Panc1 (cell line): Measurements from ENCODE around the gene MAGEL2. TPM values are rescaled to one million over a fixed set of nuclear protein-coding genes. Genes with fewer than 3 reads are reported as not detected.
"Not testable (repeated sequence)": the region's sequence is repeated elsewhere in the genome, so short reads cannot be mapped to it uniquely, and the experiment has no call there.

ENCODE experiments used
- ATAC-seq: fragments of 200-7000 bp; cut with Tn5 transposase; 2 replicates; pipeline ENCODE4 v1.9.1; 2020; ENCODE audit warnings: mild to moderate bottlenecking, moderate library complexity
- BruUV-seq: library from RNA; stranded (reverse); fragments of 400-500 nt; replicated peaks from 2 replicates; lab custom pipeline; 2021; lab: Mats Ljungman, UMichigan
- CTCF ChIA-PET: fragments of 300-600 bp; sonication (Branson Sonifier 250); formaldehyde crosslinking; loops from one replicate; lab custom pipeline; 2022; ENCODE audit warnings: antibody characterized with exemption; lab: Charles Lee
- POLR2A ChIA-PET: fragments of 300-600 bp; sonication (Branson Sonifier 250); formaldehyde crosslinking; loops from one replicate; lab custom pipeline; 2022; ENCODE audit warnings: antibody characterized with exemption; lab: Charles Lee
- DNase-seq: peaks from one replicate; pipeline ENCODE4 v3.0.0-alpha.2; 2010; ENCODE audit warnings: low read depth, low spot score
- H3K27ac ChIP-seq: 2 replicates; pipeline ENCODE4 v1.5.1; 2011; ENCODE audit warnings: mild to moderate bottlenecking, low read length, inconsistent platforms
- H3K27me3 ChIP-seq: fragments of 200-500 bp; sonication (Bioruptor generic); 2 replicates; pipeline ENCODE4 v1.6.0; 2014; ENCODE audit warnings: low read length, inconsistent platforms; ENCODE audit not compliant: control insufficient read depth, insufficient read depth
- H3K36me3 ChIP-seq: fragments of 200-500 bp; sonication (Bioruptor generic); 2 replicates; pipeline ENCODE4 v1.5.1; 2014; ENCODE audit warnings: inconsistent platforms, mild to moderate bottlenecking, low read length, moderate library complexity; ENCODE audit not compliant: control insufficient read depth, insufficient read depth
- H3K4me1 ChIP-seq: 2 replicates; pipeline ENCODE4 v1.5.1; 2011; ENCODE audit warnings: inconsistent platforms, mild to moderate bottlenecking, low read length, moderate library complexity; ENCODE audit not compliant: control insufficient read depth, insufficient read depth
- H3K4me3 ChIP-seq, 2 experiments: 2 replicates each; pipeline ENCODE4 v1.5.1; 2011 to 2012; ENCODE audit warnings: low read depth in 2 of 2, low read length in 2 of 2, mild to moderate bottlenecking in 2 of 2, inconsistent platforms in 1 of 2, moderate library complexity in 1 of 2
- H3K9me3 ChIP-seq: fragments of 200-500 bp; sonication (Bioruptor generic); 2 replicates; pipeline ENCODE4 v1.5.1; 2014; ENCODE audit warnings: low read depth, mild to moderate bottlenecking, inconsistent platforms, low read length, moderate library complexity; ENCODE audit not compliant: control insufficient read depth, insufficient read depth
- CTCF ChIP-seq: fragments of 450-650 bp; IDR thresholded peaks from 2 replicates; pipeline ENCODE4 v1.5.1; 2017; ENCODE audit warnings: mild to moderate bottlenecking
- POLR2AphosphoS5 ChIP-seq: IDR thresholded peaks from 2 replicates; pipeline ENCODE4 v1.6.1; 2012; ENCODE audit warnings: mild to moderate bottlenecking, low read depth, low read length, moderate library complexity
- REST ChIP-seq, 2 experiments: IDR thresholded peaks; 2 replicates each; pipeline ENCODE4 v1.6.1; 2011 to 2012; ENCODE audit warnings: low read depth in 2 of 2, control low read depth in 1 of 2, low read length in 1 of 2, mild to moderate bottlenecking in 1 of 2, moderate library complexity in 1 of 2; ENCODE audit not compliant: insufficient read depth in 1 of 2
- SIN3A ChIP-seq: IDR thresholded peaks from 2 replicates; pipeline ENCODE4 v1.6.1; 2012; ENCODE audit warnings: low read depth, mild to moderate bottlenecking, low read length, moderate library complexity, borderline replicate concordance; ENCODE audit not compliant: insufficient read depth
- TCF7L2 ChIP-seq: IDR thresholded peaks from 2 replicates; pipeline ENCODE4 v1.6.1; 2011; ENCODE audit warnings: mild to moderate bottlenecking, low read depth, low read length, inconsistent platforms
- in situ Hi-C: cut with HindIII; loops from 2 replicates; pipeline ENCODE4 v1.10.0; 2016; ENCODE audit warnings: low sequenced_read_pairs, low pct_unique_long_range_greater_than_20kb
- intact Hi-C: fragments of 100-400 bp; cut with micrococcal nuclease; formaldehyde crosslinking; loops from one replicate; pipeline ENCODE4 v1.10.0; 2022; ENCODE audit not compliant: unreplicated experiment
- total RNA-seq: library from RNA; stranded (reverse); gene quantifications from one replicate; pipeline ENCODE4 v1.2.1, GENCODE V29; 2021; ENCODE audit not compliant: unreplicated experiment

Gene MAGEL2
- total RNA-seq, 1 experiment from 2014 or later = not detected

- ATAC-seq, intact Hi-C loops, H3K9me3 ChIP-seq, H3K27ac ChIP-seq, POLR2A ChIA-PET, in situ Hi-C loops, H3K4me1 ChIP-seq, CTCF ChIA-PET, H3K27me3 ChIP-seq, BruUV-seq, H3K36me3 ChIP-seq, DNase-seq, H3K4me3 ChIP-seq: not testable (repeated sequence)
These were observed 50.4 kb downstream of the MAGEL2 start for GRCh38 chr15:23597278-23597677.

GRCh38 chr15:23596736-23597135 is 50.9 kb downstream of the MAGEL2 start:
- intact Hi-C loops (no loop called here), in situ Hi-C loops (no loop called here)
- no peak overlapping the region for H3K27ac ChIP-seq
- POLR2A ChIA-PET = no interaction called here
- DNase-seq = no peak
- no peaks in the 10 kb centered on the region for H3K36me3 ChIP-seq
- BruUV-seq = no TSS peak
- H3K27me3 ChIP-seq = no peaks in the 10 kb centered on the region
- H3K9me3 ChIP-seq = no peaks in the 10 kb centered on the region
- TF ChIP-seq SIN3A = no peak
- H3K4me1 ChIP-seq = no peaks in the 10 kb centered on the region
- no peak overlapping the region for H3K4me3 ChIP-seq
- ATAC-seq = no peak
- CTCF ChIA-PET = no interaction called here

- in situ Hi-C loops = no loop called here
- ChIA-PET CTCF (no interaction called here), POLR2A (no interaction called here)
- DNase-seq (no peak), ATAC-seq (no peak)
- H3K4me3 ChIP-seq = no peak overlapping the region
- no peaks in the 10 kb centered on the region for H3K9me3 ChIP-seq
- intact Hi-C loops = no loop called here
- H3K27ac ChIP-seq = no peak overlapping the region
- no peaks in the 10 kb centered on the region for H3K27me3 ChIP-seq
- TF ChIP-seq TCF7L2 (no peak), SIN3A (no peak), REST (IDR thresholded peaks at IDR 0.05; ENCODE audit: insufficient read depth in 1 of 2, low read depth in 2 of 2, low read length in 1 of 2) (no peak), POLR2AphosphoS5 (no peak), CTCF (no peak)
- no TSS peak for BruUV-seq
- no peaks in the 10 kb centered on the region for H3K4me1 ChIP-seq
- no peaks in the 10 kb centered on the region for H3K36me3 ChIP-seq
These were observed 52.3 kb downstream of the MAGEL2 start for GRCh38 chr15:23595368-23595767.
